ENCODE data around the gene PRR22.
"Not testable (repeated sequence)": the region's sequence is repeated elsewhere in the genome, so short reads cannot be mapped to it uniquely, and the experiment has no call there.

The PRR22 gene

DNA sequence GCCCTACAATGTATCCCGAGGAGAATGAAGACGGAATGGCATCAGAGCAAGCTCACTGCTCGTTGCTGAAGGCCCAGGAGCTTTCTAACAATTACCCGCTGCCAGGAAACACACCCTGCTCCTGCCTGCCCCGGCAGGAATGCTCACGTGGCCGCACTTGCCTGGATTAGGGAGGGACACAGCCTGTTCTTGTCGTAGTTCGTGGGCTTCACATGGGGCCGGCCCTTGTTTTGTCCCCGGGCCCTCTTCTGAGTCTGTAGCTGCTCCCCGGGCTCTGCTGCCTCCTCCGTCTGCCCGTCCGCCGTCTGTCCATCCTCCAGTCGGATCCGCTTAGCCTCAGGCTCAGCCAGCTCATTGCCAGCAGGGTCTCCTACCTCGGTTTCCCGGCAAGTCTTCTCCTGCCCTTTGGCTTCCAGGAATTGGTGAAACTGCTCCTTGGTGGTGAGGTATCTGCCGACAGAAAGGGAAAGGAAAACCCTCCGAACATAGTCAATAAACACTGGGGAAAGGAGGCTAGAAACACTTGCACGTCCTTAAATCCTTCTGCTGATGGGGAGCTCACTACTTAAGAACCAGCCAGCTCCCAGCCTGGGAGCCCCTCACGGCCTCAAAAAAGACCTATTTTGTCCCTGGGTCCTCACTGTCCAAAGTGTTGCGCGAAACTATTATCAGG lies 5.5 kb upstream of the PRR22 start:
- DNase-seq: no peak

DNA sequence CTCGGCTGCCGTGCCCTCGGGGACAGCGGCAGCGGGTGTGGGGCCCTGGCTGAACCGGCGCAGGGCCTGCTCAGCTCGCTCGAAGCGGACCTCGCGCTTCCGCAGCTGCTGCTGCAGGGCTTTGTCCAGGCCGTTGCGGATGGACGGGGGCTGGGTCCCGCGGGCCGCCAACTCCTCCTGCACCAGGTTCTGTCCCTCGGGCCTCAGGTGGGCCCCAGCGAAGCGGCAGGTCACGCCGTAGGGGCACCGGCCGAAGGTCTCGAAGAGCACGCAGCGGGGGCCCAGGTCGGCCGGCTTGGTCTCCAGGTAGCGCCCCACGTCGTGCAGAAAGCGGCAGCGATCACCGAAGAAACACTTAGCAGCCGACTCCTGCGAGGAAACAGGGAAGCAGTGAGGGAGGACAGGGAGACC lies 4.8 kb upstream of the PRR22 start:
- DNase-seq: no peak

DNA sequence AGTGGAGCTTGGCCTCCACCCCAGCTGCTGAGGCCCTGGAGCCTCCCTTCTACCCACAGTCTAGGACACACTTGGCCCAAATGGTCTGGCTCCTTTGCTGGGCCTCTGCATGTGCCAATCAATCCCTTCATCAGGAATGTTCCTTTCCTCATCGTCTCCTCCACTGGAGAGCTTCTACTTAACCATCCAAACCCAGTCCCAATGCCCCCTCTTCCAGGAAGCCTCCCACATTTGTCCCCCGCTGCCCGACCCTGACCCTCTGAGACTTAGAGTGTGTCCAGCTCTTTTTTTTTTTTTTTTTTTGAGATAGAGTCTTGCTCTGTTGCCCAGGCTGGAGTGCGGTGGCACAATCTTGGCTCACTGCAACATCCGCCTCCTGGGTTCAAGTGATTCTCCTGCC lies 3.9 kb upstream of the PRR22 start:
- DNase-seq: no peak

DNA sequence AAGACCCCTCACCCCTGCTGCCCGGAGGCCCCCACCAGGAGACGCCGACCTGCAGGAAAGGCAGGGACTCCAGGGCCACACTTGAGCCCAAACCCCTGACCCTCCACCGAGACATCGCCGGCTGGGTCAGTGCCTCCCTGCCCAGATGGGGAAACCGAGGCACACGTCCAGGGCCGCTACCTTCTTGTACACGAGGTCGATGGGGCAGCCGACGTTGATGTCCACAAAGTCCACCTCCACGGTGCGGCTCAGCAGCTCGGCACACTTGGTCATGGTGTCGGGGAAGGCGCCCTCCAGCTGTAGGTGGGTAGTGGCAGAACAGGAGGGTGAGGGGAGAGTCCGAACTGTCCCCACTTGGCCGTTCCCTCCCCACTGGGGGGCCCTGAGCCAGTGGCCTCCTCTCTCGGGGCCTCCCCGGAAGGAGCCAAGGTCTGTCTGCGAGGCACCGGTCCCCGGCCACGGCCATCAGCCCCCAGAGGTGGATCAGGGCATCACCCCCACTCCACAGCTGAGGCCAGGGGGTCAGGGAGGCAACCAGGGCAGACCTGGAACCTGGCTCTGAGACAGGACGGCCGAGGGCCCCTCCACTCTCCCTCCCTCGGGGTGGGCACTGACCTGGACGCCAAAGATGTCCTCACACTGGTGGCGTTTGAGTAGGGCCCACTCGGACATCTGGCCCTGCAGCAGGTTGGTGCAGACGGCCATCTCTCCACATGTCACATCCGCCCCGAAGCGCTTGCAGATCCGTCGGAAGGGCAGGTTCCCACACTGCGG lies 3.0 kb upstream of the PRR22 start:
- DNase-seq: no peak

DNA sequence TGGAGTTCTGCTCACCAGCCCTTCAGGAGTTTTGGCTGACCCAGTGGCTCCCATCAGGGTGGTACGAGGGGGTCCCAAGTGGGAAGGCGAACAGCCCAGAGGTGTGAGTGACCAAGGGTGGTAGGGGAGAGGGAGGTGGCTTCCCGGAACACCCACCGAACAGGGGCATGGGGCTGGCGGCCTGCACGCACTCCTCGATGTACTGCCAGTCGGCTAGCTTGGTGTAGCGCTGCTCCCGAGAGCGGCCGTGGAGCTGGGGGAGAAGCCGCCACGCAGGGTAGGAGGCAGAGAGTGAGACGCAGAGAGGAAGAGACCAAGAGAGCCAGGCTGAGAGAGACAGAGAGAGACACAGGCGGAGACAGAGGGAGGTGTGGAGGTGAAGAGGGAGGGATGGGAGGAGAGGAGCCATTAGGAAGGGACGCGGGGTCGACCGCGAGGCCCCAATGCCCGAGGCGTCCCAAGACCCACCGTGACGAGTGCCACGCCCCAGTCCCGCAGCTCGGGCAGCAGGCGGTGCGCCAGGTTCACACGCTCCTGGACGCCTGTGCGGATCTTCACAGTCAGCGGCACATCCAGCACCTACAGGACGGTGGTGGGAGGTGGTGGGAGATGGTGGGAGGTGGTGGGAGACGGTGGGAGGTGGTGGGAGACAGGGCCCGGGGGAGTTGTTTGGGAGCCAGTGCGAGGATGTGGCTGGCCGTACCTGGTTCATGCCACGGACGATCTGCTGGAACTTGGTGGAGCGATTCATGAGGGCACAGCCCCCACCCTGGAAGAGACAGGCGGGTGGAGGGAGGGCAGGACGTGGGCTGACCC lies 2.3 kb upstream of the PRR22 start:
- DNase-seq: no peak

DNA sequence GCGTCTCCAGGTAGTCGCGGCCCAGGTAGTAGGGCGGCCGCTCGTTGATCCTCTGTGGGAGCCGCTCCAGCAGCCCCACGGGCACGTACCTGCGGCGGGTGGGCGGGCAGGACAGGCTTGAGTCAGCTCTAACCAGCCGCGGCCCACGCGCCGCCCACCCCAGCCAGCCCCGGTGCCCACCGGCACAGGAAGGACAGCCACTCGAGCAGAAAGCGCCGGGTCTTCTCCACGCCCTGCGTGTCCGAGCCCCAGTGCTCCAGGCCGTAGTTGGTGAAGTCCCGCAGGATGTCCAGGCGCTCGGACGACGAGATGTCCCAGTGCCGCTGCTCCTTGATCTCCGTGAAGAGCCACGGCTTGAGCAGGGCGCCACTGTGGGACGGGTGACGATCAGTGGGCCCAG lies 877 bp upstream of the PRR22 start:
- no peak for DNase-seq

DNA sequence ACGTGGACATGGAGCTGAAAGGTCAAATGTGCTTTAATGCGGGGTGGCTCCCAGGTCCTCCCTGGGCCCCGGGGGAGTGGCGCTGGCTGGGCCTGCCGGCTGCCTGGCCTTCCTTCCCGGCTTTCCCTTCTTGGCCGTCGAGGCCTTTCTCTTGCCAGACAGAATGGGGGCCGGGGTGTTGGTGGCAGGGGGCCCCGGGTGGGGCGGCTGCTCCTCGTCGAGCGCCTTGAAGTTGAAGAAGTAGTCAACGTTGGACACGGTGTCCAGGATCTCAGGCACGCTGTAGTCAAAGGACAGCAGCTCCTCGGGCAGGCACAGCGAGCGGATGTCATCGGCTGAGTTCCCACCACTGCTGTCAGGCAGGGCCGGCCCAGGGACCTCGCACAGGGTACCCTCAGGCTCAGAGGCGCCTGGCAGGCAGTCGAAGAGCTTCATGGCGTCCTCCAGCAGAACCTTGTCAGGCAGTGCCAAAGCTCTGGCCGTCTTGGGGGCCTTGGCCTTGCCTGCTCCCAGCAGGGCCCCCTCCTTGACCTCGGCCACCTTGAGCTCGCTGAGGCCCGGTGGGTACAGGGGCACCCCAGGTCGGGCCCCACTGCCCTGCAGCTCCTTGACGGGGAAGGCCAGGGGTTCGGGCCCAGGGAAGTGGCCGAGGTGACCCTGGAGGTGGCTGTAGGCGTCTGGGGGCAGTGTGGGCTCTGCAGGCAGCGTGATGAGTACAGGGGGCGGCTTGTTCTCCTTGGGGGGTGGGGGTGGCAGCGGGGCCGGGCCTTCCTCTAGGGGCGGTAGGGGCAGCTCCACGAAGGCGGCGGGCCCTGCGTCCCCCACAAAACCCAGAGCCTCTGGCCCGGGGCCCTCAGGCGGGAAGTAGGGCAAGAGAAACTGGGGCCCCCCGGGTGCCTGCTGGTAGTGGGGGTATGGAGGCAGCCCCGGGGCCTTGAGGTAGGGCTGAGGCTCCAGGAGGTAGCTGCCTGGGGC lies 1.3 kb downstream of the PRR22 start:
- no peak for DNase-seq

DNA sequence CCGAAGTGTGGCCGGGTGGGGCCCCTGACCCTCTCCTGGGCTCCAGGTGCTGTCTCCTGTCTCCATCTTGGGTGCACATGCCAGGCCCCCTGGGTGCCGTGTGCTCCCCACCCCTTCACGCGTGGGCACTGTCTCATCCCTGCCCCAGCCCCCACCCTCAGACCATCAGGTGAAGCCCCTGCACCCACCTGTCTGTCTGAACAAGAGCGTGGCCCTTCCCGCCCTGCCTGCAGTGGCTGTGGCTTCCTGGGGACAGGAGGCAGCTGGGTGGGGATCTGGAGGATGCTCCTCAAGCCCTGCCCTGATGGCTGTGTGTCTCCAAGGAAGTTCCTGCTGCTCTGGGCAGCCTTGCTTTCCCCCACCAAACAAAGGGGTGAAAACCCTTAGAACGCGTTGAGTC lies 2.2 kb downstream of the PRR22 start:
- DNase-seq: no peak

DNA sequence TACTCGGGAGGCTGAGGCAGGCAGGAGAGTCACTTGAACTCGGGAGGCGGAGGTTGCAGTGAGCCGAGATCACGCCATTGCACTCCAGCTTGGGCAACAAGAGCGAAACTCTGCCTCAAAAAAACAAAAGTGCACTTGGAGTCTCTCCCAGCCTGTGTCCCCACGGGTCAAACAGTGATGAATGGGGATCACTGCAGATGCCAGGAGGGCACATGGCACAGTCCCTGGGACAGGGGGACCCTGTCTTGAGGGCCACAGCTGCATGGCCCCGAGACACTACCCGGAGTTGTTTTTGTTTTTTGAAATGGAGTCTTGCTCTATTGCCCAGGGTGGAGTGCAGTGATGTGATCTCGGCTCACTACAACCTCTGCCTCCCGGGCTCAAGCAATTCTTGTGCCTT lies 3.6 kb downstream of the PRR22 start:
- DNase-seq: not testable (repeated sequence)

DNA sequence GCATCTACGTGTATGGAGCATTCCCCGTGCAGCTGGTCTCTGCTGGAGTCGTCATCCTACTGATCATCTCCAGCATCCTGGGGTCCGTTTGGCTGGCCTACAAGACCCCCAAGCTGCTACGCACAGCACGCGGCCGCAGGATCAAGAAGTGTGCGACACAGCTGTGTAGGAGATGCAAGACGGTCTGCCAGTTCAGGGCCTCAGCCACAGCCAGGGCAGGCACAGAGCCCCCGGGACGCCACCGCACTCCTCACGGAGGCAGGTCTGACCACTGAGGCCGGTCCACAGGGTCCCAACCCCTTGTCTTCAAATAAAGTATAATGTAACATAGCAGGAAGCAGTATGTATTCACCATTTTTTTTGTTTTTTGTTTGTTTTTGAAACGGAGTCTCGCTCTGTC lies 6.1 kb downstream of the PRR22 start:
- DNase-seq: no peak

DNA sequence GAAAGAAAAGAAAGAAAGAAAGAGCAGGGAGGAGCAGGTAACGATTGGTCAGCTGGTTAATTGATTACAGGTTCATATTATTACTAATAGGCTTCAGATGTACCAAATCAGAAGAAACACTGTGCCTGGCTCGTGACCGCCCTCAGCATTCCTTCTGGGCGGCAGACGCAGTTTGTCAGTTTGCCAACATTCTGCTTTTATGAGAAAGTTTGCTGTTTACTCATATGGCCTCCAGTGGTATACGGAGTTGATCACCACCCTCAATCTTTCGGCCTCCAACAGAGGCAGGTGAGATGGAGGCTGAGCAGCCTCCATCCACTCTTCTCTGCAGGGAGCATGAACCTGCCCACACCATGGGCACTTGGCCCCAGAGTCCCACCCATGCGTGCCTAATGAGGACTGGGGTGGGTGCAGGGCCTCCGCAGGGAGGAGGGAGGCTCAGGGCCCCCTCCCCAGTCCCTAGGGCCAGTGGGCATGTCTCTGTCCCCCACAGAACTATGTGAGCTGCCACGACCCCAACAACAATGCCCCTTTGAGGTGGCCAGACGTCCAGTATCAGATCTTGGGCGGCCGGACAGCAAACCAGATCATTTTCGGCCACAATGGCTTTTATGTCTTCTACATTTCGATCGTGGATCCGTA lies 8.8 kb downstream of the PRR22 start:
- DNase-seq: no peak

DNA sequence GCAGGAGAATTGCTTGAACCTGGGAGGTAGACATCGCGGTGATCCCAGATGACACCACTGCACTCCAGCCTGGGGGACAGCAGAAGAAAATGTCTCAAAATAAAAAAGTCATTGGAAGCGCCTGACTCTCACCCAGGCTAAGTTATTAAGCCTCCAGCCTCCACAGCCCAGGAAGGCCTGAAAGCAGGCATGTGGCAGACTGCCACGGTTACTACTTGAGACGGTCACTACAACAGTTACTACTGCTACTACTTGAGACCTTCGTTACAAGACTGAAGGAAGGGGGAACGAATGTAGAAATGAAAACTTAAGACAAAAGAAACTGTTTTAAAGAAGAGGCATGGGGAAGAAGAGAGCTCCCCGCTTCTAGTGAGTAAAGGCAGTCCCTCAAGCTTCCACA lies 9.6 kb downstream of the PRR22 start:
- no peak for DNase-seq

DNA sequence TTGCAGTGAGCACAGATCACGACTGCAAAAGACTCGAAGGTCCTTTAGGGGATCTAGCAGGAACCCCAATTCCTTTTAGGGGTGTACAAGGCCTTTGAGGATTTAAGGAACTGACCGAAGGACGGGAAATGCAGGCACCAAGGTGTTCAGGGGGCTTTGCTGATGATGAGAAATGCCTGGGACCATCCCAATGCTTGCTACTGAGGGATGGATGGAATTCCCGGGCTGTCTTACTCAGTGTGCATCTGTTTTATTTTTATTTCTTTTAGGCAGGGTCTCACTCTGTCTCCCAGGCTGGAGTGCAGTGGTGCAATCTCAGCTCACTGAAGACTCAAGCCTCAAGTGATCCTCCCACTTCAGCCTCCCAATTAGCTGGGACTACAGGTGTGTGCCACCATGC lies 11.3 kb downstream of the PRR22 start:
- no peak for DNase-seq

DNA sequence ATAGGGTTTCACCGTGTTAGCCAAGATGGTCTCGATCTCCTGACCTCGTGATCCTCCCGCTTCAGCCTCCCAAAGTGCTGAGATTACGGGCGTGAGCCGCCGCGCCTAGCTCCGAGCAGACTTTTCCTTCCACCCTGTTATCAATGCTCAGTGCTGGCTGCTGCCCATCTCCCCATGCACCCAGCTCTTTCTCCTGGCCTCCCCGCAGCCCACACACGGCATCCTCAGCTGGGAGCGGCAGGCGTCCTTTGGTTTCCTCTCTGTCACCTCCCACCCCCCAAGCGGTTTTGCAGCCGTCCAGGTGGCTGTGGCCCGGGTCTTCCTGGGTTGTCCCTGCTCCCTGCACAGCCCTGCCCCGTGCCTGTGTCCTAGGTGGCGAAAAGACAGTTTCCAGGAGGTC lies 12.1 kb downstream of the PRR22 start:
- DNase-seq: no peak

DNA sequence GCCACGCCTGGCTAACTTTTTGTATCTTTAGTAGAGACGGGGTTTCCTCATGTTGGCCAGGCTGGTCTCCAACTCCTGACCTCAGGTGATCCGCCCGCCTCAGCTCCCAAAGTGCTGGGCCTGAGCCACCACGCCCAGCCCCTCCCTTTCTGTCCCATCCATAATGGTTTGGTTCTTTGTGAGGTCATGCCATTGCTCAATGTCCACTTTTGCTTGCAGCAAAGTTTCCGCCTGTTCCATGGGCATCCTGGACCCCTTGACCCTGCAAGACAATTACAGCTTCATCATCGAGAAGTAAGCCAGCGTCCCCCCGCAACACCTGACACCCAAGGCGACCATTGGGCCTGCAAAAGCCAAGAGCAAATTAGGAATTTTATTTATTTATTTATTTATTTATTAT lies 16.6 kb downstream of the PRR22 start:
- DNase-seq: no peak

DNA sequence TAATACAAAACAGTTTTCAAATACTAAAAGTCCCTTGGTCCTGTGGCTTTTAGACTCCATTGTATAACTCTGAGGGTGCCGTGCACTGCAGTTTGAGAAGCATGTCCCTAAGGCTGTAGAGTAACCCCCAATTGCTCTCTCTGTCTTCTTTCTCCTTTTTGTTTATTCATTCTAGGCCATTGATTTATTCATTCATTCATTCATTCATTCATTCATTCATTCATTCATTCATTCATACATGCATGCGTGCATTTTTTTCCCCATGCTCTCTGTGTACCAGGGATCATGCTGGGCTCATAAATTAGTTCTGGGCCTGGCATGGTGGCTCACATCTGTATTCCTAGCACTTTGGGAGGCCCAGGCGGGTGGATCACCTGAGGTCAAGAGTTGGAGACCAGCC lies 19.3 kb downstream of the PRR22 start:
- DNase-seq: no peak

DNA sequence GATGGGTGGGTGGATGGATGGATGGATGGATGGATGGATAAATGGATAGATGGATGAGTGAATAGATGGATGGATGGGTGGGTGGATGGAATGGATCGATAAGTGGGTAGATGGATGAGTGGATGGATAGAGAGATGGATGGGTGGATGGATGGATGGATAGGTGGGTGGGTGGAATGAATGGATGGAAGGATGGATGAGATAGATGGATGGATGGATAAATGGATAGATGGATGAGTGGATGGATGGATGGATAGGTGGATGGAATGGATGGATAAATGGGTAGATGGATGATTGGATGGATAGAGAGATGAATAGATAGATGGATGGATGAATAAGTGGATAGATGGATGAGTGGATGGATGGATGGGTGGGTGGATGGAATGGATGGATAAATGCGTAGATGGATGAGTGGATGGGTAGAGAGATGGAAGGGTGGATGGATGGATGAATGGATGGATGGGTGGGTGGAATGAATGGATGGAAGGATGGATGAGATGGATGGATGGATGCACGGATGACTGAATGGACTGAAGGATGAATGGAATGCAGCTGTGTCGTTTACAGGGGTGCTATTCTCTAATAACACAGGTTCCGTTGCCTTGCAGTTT lies 21.8 kb downstream of the PRR22 start:
- no peak for DNase-seq

DNA sequence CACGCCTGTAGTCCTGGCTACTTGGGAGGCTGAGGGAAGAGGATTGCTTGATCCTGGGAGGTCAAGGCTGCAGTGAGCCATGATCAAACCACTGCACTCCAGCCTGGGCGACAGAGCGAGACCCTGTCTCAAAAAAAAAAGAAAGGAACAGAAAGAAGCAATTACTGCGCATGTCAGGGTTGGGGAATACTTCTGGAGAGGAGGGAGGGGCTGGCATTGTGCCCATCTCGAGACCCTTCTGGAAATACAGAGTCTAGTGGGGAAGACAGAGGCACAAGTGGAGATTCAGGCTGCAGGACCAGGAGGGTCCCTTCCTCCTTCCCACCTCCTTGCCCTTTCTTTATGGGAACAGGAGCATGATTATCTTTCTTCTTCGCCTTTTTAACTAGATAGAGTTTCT lies 30.8 kb downstream of the PRR22 start:
- DNase-seq: no peak

DNA sequence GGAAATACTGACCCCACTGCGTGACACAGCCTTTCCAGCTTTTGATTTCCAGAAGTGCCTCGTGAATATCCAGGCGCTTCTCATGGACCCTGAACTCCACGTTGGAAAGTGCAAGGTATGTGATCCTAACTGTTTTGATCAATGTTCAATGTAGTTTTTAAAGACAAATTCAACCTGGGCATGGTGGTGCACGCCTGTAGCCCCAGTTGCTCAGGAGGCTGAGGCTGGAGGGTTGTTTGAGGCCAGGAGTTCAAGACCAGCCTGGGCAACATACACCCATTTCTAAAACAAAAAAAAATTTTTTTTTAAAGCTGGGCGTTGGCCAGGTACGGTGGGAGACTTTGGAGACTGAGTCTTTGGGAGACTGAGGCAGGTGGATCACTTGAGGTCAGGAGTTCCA lies 32.8 kb downstream of the PRR22 start:
- no peak for DNase-seq

DNA sequence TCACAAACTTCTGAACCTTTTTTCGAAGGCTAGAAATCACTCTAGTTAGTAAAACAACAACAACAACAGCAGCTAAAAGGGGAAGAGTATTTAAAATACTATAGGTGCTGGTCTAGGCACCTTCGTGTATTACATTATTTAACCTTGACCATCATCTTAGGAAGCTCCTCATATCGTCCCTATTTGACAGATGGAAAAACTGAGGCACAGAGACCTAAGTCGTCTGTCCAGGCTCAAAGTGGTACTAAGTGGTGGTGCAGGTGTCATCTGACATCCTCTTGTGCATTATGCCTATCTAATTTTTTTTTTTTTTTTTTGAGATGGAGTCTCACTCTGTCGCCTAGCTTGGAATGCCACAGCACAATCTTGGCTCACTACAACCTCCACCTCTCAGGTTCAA lies 35.0 kb downstream of the PRR22 start:
- DNase-seq: no peak

DNA sequence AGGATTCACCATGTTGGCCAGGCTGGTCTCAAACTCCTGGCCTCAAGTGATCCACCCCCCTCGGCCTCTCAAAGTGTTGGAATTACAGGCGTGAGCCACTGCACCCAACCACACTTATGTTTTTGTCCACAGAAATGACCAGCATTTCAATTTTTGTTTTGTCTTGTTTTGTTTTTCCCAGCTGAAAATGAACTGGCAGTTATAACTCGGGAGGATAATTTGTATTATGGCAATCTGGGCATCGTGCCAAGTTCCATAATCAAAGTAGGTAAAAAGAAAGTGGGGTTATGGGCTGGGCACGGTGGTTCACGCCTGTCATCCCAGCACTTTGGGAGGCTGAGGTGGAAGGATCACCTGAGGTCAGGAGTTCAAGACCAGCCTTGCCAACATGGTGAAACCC lies 35.6 kb downstream of the PRR22 start:
- DNase-seq: not testable (repeated sequence)

DNA sequence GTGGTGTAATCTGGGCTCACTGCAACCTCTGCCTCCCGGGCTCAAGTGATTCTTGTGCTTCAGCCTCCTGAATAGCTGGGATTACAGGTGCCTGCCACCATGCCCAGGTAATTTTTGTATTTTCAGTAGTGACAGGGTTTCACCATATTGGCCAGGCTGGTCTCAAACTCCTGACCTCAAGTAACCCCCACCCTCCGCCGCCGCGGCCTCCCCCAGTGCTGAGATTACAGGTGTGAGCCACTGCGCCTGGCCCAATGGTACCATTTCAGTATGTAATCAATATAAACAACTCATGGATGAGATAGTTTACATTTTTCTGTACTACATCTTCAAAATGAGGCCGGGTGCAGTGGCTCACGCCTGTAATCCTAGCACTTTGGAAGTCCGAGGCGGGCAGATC lies 39.5 kb downstream of the PRR22 start:
- not testable (repeated sequence) for DNase-seq
